ENCODE data around the gene PITPNB.

Gene PITPNB

GRCh38 chr22:27867085-27867952, 51.7 kb downstream of the PITPNB start:
- H3K9me2 ChIP-seq (replicated peaks; ENCODE audit: insufficient read depth, low read length) = no peaks in the 10 kb centered on the region
- H3K4me3 ChIP-seq (ENCODE audit: low read length) = no peak overlapping the region
- H3K4me2 ChIP-seq (ENCODE audit: low read depth, low read length) = no peak overlapping the region
- peaks cover 11% of the 10 kb centered on the region; the same call in 1 of the 2 replicates for H3K4me1 ChIP-seq (ENCODE audit: low read length)
- no peak overlapping the region for H3K27ac ChIP-seq (ENCODE audit: low read length)
- H3K79me2 ChIP-seq (ENCODE audit: low read length) = peaks cover 79% of the 10 kb centered on the region
- H3K36me3 ChIP-seq (replicated peaks; ENCODE audit: insufficient read depth, low read length) = peaks cover under 1% of the 10 kb centered on the region; the same call in 1 of the 2 replicates
- TF ChIP-seq, protein P1, sequence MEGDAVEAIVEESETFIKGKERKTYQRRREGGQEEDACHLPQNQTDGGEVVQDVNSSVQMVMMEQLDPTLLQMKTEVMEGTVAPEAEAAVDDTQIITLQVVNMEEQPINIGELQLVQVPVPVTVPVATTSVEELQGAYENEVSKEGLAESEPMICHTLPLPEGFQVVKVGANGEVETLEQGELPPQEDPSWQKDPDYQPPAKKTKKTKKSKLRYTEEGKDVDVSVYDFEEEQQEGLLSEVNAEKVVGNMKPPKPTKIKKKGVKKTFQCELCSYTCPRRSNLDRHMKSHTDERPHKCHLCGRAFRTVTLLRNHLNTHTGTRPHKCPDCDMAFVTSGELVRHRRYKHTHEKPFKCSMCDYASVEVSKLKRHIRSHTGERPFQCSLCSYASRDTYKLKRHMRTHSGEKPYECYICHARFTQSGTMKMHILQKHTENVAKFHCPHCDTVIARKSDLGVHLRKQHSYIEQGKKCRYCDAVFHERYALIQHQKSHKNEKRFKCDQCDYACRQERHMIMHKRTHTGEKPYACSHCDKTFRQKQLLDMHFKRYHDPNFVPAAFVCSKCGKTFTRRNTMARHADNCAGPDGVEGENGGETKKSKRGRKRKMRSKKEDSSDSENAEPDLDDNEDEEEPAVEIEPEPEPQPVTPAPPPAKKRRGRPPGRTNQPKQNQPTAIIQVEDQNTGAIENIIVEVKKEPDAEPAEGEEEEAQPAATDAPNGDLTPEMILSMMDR (IDR thresholded peaks at IDR 0.05; ENCODE audit: low read length) = no peak
- TF ChIP-seq EZH2 (optimal IDR thresholded peaks at IDR 0.05; ENCODE audit: low read depth, low read length) = no peak
- no peak for TF ChIP-seq EZH2phosphoT487 (IDR thresholded peaks at IDR 0.05; ENCODE audit: low read length)
- DNase-seq = no peak
- no peaks in the 10 kb centered on the region for H3K27me3 ChIP-seq (replicated peaks; ENCODE audit: insufficient read depth, low read length)
- H3K9ac ChIP-seq (ENCODE audit: low read length) = no peak overlapping the region
- H3K9me3 ChIP-seq (replicated peaks; ENCODE audit: insufficient read depth, low read length) = no peaks in the 10 kb centered on the region
- H3F3A ChIP-seq (ENCODE audit: insufficient read depth, low read length) = no peaks in the 10 kb centered on the region
- peaks cover 10% of the 10 kb centered on the region; the same call in 1 of the 2 replicates for H4K20me1 ChIP-seq (ENCODE audit: insufficient read depth, low read length)
- no peak overlapping the region for H2AFZ ChIP-seq (ENCODE audit: low read length)

- no peak for DNase-seq
- H3K4me1 ChIP-seq (ENCODE audit: low read length) = peaks cover 11% of the 10 kb centered on the region; the same call in 1 of the 2 replicates
- H3K27ac ChIP-seq (ENCODE audit: low read length) = no peak overlapping the region
- no peak overlapping the region for H2AFZ ChIP-seq (ENCODE audit: low read length)
- H3F3A ChIP-seq (ENCODE audit: insufficient read depth, low read length) = no peaks in the 10 kb centered on the region
- TF ChIP-seq EZH2 (optimal IDR thresholded peaks at IDR 0.05; ENCODE audit: low read depth, low read length) (no peak), EZH2phosphoT487 (IDR thresholded peaks at IDR 0.05; ENCODE audit: low read length) (no peak)
- TF ChIP-seq, protein P1 (IDR thresholded peaks at IDR 0.05; ENCODE audit: low read length) = no peak
- H3K27me3 ChIP-seq (replicated peaks; ENCODE audit: insufficient read depth, low read length) = no peaks in the 10 kb centered on the region
- H3K36me3 ChIP-seq (replicated peaks; ENCODE audit: insufficient read depth, low read length) = no peaks in the 10 kb centered on the region
- peaks cover 82% of the 10 kb centered on the region for H3K79me2 ChIP-seq (ENCODE audit: low read length)
- no peak overlapping the region for H3K9ac ChIP-seq (ENCODE audit: low read length)
- H3K9me3 ChIP-seq (replicated peaks; ENCODE audit: insufficient read depth, low read length) = no peaks in the 10 kb centered on the region
- no peak overlapping the region for H3K4me2 ChIP-seq (ENCODE audit: low read depth, low read length)
- no peaks in the 10 kb centered on the region for H3K9me2 ChIP-seq (replicated peaks; ENCODE audit: insufficient read depth, low read length)
- H4K20me1 ChIP-seq (ENCODE audit: insufficient read depth, low read length) = peaks cover 10% of the 10 kb centered on the region; the same call in 1 of the 2 replicates
- H3K4me3 ChIP-seq (ENCODE audit: low read length) = no peak overlapping the region
Observed at GRCh38 chr22:27866135-27867084, 52.6 kb downstream of the PITPNB start.

GRCh38 chr22:27865496-27865895, 53.6 kb downstream of the PITPNB start:
- Histone ChIP-seq H3F3A (ENCODE audit: insufficient read depth, low read length) (no peaks in the 10 kb centered on the region), H3K27ac (ENCODE audit: low read length) (no peak overlapping the region), H3K79me2 (ENCODE audit: low read length) (peaks cover 78% of the 10 kb centered on the region), H3K36me3 (replicated peaks; ENCODE audit: insufficient read depth, low read length) (no peaks in the 10 kb centered on the region; the same call in 1 of the 2 replicates), H2AFZ (ENCODE audit: low read length) (no peak overlapping the region), H3K9ac (ENCODE audit: low read length) (no peak overlapping the region), H3K9me2 (replicated peaks; ENCODE audit: insufficient read depth, low read length) (no peaks in the 10 kb centered on the region), H3K4me2 (ENCODE audit: low read depth, low read length) (no peak overlapping the region), H3K4me1 (ENCODE audit: low read length) (peaks cover 11% of the 10 kb centered on the region; the same call in 1 of the 2 replicates), H3K9me3 (replicated peaks; ENCODE audit: insufficient read depth, low read length) (no peaks in the 10 kb centered on the region), H3K27me3 (replicated peaks; ENCODE audit: insufficient read depth, low read length) (no peaks in the 10 kb centered on the region), H4K20me1 (ENCODE audit: insufficient read depth, low read length) (peaks cover 10% of the 10 kb centered on the region; the same call in 1 of the 2 replicates), H3K4me3 (ENCODE audit: low read length) (no peak overlapping the region)
- TF ChIP-seq, protein P1 (IDR thresholded peaks at IDR 0.05; ENCODE audit: low read length) = no peak
- TF ChIP-seq EZH2phosphoT487 (IDR thresholded peaks at IDR 0.05; ENCODE audit: low read length) (no peak), EZH2 (optimal IDR thresholded peaks at IDR 0.05; ENCODE audit: low read depth, low read length) (no peak)
- DNase-seq = no peak

All from MM.1S (cell line).